ENCODE measurements around the gene PTH1R.

The PTH1R gene

GRCh38 chr3:46934072-46934471 is 56.6 kb downstream of the PTH1R start:
- no peak for DNase-seq

- DNase-seq: peak; percentile 28 to 29
Observed at GRCh38 chr3:46934498-46935167, 57.1 kb downstream of the PTH1R start.

GRCh38 chr3:46935168-46935858 is 57.8 kb downstream of the PTH1R start:
- DNase-seq: peak; percentile 11 to 19

GRCh38 chr3:46935989-46936558 is 58.6 kb downstream of the PTH1R start:
- DNase-seq: no peak

GRCh38 chr3:46936733-46937250 is 59.3 kb downstream of the PTH1R start:
- no peak for DNase-seq

- no peak for DNase-seq
Observed at GRCh38 chr3:46938118-46938517, 60.6 kb downstream of the PTH1R start.

GRCh38 chr3:46939578-46940445 is 62.3 kb downstream of the PTH1R start:
- DNase-seq: no peak

- DNase-seq: no peak
Observed at GRCh38 chr3:46942076-46942475, 64.6 kb downstream of the PTH1R start.

- DNase-seq: no peak
Observed at GRCh38 chr3:46942481-46943236, 65.1 kb downstream of the PTH1R start.

- DNase-seq: peak in 1 of 2 experiments; percentile 19
Observed at GRCh38 chr3:46943237-46944187, 66.0 kb downstream of the PTH1R start.

- DNase-seq: no peak
Observed at GRCh38 chr3:46944191-46944590, 66.7 kb downstream of the PTH1R start.

- no peak for DNase-seq
Observed at GRCh38 chr3:46946416-46946815, 68.9 kb downstream of the PTH1R start.

GRCh38 chr3:46946856-46947545 is 69.5 kb downstream of the PTH1R start:
- no peak for DNase-seq

GRCh38 chr3:46947546-46947901 is 70.0 kb downstream of the PTH1R start:
- no peak for DNase-seq

GRCh38 chr3:46947981-46948791 is 70.7 kb downstream of the PTH1R start:
- peak in 1 of 2 experiments; percentile 39 for DNase-seq

GRCh38 chr3:46948830-46949671 is 71.5 kb downstream of the PTH1R start:
- DNase-seq: no peak

GRCh38 chr3:46950177-46950576 is 72.7 kb downstream of the PTH1R start:
- no peak for DNase-seq

- DNase-seq: no peak
Observed at GRCh38 chr3:46950650-46951241, 73.2 kb downstream of the PTH1R start.

All from SHP77 (cell line).